Retinal pigment epithelial cell (primary cell): ENCODE measurements around the gene FABP2.

Experiments
- DNase-seq: peaks from one replicate; pipeline ENCODE4 v3.0.0-alpha.2; 2010; ENCODE audit warnings: low read depth
- H3K4me3 ChIP-seq: 2 replicates; pipeline ENCODE4 v1.5.1; 2011; ENCODE audit warnings: mild to moderate bottlenecking, low read length, control low read depth, moderate library complexity
- CTCF ChIP-seq: conservative IDR thresholded peaks from 2 replicates; pipeline ENCODE4 v1.5.1; 2011; ENCODE audit warnings: low read depth, low read length, control low read depth, inconsistent platforms

Gene FABP2

GRCh38 chr4:119313237-119313636 is 8.7 kb downstream of the FABP2 start:
- H3K4me3 ChIP-seq, result no peak overlapping the region
- TF ChIP-seq CTCF, result no peak
- DNase-seq, result no peak

- DNase-seq, result no peak
- TF ChIP-seq CTCF, result no peak
- no peak overlapping the region for H3K4me3 ChIP-seq
These were observed 11.1 kb downstream of the FABP2 start for GRCh38 chr4:119310826-119311225.

- DNase-seq, result no peak
- no peak overlapping the region for H3K4me3 ChIP-seq
- TF ChIP-seq CTCF, result no peak
These were observed 14.3 kb downstream of the FABP2 start for GRCh38 chr4:119307606-119308005.

GRCh38 chr4:119304431-119304830 is 17.5 kb downstream of the FABP2 start:
- TF ChIP-seq CTCF, result no peak
- no peak for DNase-seq
- H3K4me3 ChIP-seq, result no peak overlapping the region

- no peak for DNase-seq
- H3K4me3 ChIP-seq, result no peak overlapping the region
- no peak for TF ChIP-seq CTCF
These were observed 18.2 kb downstream of the FABP2 start for GRCh38 chr4:119303587-119304305.

- no peak overlapping the region for H3K4me3 ChIP-seq
- DNase-seq, result no peak
- TF ChIP-seq CTCF, result no peak
These were observed 19.7 kb downstream of the FABP2 start for GRCh38 chr4:119302073-119302832.
